Kasumi-1 (cell line): Measurements from ENCODE around the gene TACSTD2.
"Not testable (repeated sequence)": the region's sequence is repeated elsewhere in the genome, so short reads cannot be mapped to it uniquely, and the experiment has no call there.

Source experiments
- DNase-seq, 2 experiments: peaks; one replicate each; lab custom pipeline; 2025; lab: John Stamatoyannopoulos, UW

Gene TACSTD2

GRCh38 chr1:58576727-58577653, at the start of gene TACSTD2:
TACSTD2 (minus strand) TSS chr1:58577252; CDS start chr1:58577156, 96 bp downstream.
- no peak for DNase-seq

- no peak for DNase-seq
These were observed 49.2 kb upstream of the TACSTD2 start for GRCh38 chr1:58626293-58626692.

- DNase-seq = not testable (repeated sequence)
These were observed 46.2 kb upstream of the TACSTD2 start for GRCh38 chr1:58623259-58623658.

- no peak for DNase-seq
These were observed 45.5 kb upstream of the TACSTD2 start for GRCh38 chr1:58622571-58622970.

- DNase-seq = peak; percentile 32 to 45
These were observed 44.3 kb upstream of the TACSTD2 start for GRCh38 chr1:58621391-58621790.

GRCh38 chr1:58620926-58621325, 43.9 kb upstream of the TACSTD2 start:
- DNase-seq = no peak

- DNase-seq = no peak
These were observed 43.2 kb upstream of the TACSTD2 start for GRCh38 chr1:58620259-58620658.

GRCh38 chr1:58619286-58620054, 42.4 kb upstream of the TACSTD2 start:
- DNase-seq = peak; percentile 42 to 56

- DNase-seq = peak; percentile 73 to 82
These were observed 41.3 kb upstream of the TACSTD2 start for GRCh38 chr1:58618303-58618702.

- DNase-seq = no peak
These were observed 34.9 kb upstream of the TACSTD2 start for GRCh38 chr1:58611861-58612385.

- DNase-seq = no peak
These were observed 31.9 kb upstream of the TACSTD2 start for GRCh38 chr1:58608945-58609344.

- no peak for DNase-seq
These were observed 31.2 kb upstream of the TACSTD2 start for GRCh38 chr1:58608297-58608696.

GRCh38 chr1:58607391-58607790, 30.3 kb upstream of the TACSTD2 start:
- DNase-seq = no peak

- DNase-seq = not testable (repeated sequence)
These were observed 24.9 kb upstream of the TACSTD2 start for GRCh38 chr1:58601921-58602320.

- DNase-seq = peak in 1 of 2 experiments; percentile 12
These were observed 20.9 kb upstream of the TACSTD2 start for GRCh38 chr1:58597996-58598395.

GRCh38 chr1:58597076-58597475, 20.0 kb upstream of the TACSTD2 start:
- no peak for DNase-seq

GRCh38 chr1:58596631-58597052, 19.6 kb upstream of the TACSTD2 start:
- DNase-seq = no peak

GRCh38 chr1:58594546-58594945, 17.5 kb upstream of the TACSTD2 start:
- DNase-seq = no peak

GRCh38 chr1:58592522-58593134, 15.6 kb upstream of the TACSTD2 start:
- DNase-seq = no peak

- DNase-seq = no peak
These were observed 14.8 kb upstream of the TACSTD2 start for GRCh38 chr1:58591806-58592205.

GRCh38 chr1:58590019-58590418, 13.0 kb upstream of the TACSTD2 start:
- DNase-seq = no peak

GRCh38 chr1:58588396-58588795, 11.3 kb upstream of the TACSTD2 start:
- DNase-seq = no peak
